Neural crest cell (in vitro differentiated cells): ENCODE measurements around the gene TMEM72. TPM values are rescaled to one million over a fixed set of nuclear protein-coding genes. Genes with fewer than 3 reads are reported as not detected.
A peak's percentile ranks its signal among the peaks of the same experiment; 100 is the strongest.

Experiments
- DNase-seq: peaks from one replicate; pipeline ENCODE4 v3.0.0; 2021; ENCODE audit warnings: low read depth, mixed read lengths, low spot score
- H3K27ac Mint-ChIP-seq: one replicate; pipeline ENCODE4 v1.8.0; 2021; ENCODE audit warnings: mild to moderate bottlenecking, mixed read lengths; ENCODE audit not compliant: unreplicated experiment
- H3K27me3 Mint-ChIP-seq: 2 replicates; pipeline ENCODE4 v1.8.0; 2021; ENCODE audit warnings: low read depth, mild to moderate bottlenecking, mixed read lengths
- H3K36me3 Mint-ChIP-seq: 2 replicates; pipeline ENCODE4 v1.8.0; 2021; ENCODE audit warnings: low read depth, mild to moderate bottlenecking, mixed read lengths
- H3K4me1 Mint-ChIP-seq: 2 replicates; pipeline ENCODE4 v1.8.0; 2021; ENCODE audit warnings: mixed read lengths
- H3K4me3 Mint-ChIP-seq: one replicate; pipeline ENCODE4 v1.8.0; 2021; ENCODE audit warnings: mild to moderate bottlenecking, mixed read lengths
- H3K9me3 Mint-ChIP-seq: 2 replicates; pipeline ENCODE4 v1.8.0; 2021; ENCODE audit warnings: mixed read lengths
- total RNA-seq: library from RNA; stranded (reverse); gene quantifications from 2 replicates; pipeline ENCODE4 v1.2.1, GENCODE V29; 2021
- TF ChIP-seq, protein P1 (sequence below): fragments of 200-600 bp; sonication (generic); conservative IDR thresholded peaks from 2 replicates; pipeline ENCODE4 v1.5.0; 2021; ENCODE audit warnings: antibody characterized with exemption, mild to moderate bottlenecking

Gene TMEM72
- total RNA-seq, 1 donor from 2014 or later: not detected

DNA sequence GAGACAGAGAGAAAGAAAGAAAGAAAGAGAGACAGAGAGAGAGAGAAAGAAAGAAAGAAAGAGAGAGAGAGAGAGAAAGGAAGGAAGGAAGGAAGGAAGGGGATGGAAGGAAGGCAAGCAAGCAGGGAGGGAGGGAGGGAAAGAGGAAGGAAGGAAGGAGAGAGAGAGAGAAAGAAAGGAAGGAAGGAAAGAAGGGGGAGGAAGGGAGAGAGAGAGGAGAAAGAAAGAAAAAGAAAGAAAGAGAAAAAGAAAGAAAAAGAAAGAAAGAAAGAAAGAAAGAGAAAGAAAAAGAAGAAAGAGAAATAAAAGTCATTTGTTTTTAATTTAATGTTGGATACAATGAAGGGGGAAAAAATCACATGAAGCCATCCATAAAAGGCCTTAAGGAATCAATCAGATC is 43.8 kb downstream of the TMEM72 start:
- peak overlapping the region; percentile 50 for H3K4me3 Mint-ChIP-seq
- TF ChIP-seq, protein P1, sequence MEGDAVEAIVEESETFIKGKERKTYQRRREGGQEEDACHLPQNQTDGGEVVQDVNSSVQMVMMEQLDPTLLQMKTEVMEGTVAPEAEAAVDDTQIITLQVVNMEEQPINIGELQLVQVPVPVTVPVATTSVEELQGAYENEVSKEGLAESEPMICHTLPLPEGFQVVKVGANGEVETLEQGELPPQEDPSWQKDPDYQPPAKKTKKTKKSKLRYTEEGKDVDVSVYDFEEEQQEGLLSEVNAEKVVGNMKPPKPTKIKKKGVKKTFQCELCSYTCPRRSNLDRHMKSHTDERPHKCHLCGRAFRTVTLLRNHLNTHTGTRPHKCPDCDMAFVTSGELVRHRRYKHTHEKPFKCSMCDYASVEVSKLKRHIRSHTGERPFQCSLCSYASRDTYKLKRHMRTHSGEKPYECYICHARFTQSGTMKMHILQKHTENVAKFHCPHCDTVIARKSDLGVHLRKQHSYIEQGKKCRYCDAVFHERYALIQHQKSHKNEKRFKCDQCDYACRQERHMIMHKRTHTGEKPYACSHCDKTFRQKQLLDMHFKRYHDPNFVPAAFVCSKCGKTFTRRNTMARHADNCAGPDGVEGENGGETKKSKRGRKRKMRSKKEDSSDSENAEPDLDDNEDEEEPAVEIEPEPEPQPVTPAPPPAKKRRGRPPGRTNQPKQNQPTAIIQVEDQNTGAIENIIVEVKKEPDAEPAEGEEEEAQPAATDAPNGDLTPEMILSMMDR: no peak
- H3K4me1 Mint-ChIP-seq: peaks cover 70% of the 10 kb centered on the region
- no peak overlapping the region for H3K27ac Mint-ChIP-seq
- no peaks in the 10 kb centered on the region for H3K27me3 Mint-ChIP-seq
- H3K9me3 Mint-ChIP-seq: no peaks in the 10 kb centered on the region
- no peak for DNase-seq
- peaks cover 4% of the 10 kb centered on the region for H3K36me3 Mint-ChIP-seq

DNA sequence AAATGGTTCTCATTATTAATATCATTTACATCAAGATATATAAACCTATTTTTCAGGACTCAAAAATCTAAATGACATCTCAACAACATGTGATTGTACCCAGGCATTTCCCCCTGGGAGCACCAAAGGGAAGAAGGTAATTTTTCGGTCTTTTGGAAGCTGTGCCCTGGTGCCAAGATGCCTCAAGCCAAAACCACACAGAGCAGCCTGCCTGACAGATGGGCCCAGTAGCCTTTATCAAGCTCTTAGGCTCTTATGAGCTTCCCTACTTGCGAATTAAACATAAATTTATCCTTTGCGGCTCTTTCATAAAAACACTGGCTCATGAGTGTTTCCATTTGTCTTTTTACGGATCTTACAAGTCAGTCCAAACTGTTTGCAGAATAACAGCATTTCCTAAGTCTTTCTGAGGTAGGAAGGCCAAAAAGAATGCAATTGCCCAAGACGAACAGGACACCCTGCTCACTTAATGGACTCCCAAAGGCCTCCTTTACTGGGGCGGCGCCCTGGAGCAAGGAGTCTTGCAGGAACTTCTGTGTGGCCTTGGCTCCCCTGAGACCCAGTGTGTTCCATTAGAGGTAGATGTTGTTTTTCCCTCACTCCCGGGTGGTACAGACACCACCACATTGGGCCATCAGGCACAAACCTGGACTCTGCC is 44.4 kb downstream of the TMEM72 start:
- H3K4me1 Mint-ChIP-seq: peaks cover 73% of the 10 kb centered on the region
- no peak for DNase-seq
- no peak overlapping the region for H3K27ac Mint-ChIP-seq
- H3K4me3 Mint-ChIP-seq: peak overlapping the region; percentile 66
- H3K36me3 Mint-ChIP-seq: peaks cover 4% of the 10 kb centered on the region
- TF ChIP-seq, protein P1: no peak
- no peaks in the 10 kb centered on the region for H3K27me3 Mint-ChIP-seq
- no peaks in the 10 kb centered on the region for H3K9me3 Mint-ChIP-seq

DNA sequence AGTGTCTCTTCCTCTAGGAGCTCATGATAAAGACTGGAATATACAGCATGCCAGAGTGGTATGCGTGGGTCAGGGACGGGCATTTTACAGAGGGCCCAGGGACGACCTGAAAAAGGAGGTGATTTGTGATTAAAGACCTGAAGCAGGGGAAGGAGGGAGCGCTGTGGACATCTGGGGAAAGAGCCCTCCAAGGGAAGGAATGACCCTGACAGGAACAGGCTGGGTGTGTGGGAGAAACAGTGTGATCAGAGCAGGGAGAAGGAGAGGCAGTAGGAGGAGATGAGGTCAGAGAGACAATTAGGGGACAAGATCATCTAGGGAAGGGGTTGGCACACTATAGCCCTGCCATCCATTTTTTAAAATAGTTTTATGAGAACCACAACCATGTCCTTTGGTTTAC is 45.1 kb downstream of the TMEM72 start:
- Mint-ChIP-seq H3K36me3 (peaks cover 4% of the 10 kb centered on the region), H3K27me3 (no peaks in the 10 kb centered on the region), H3K4me1 (peaks cover 76% of the 10 kb centered on the region), H3K4me3 (peak overlapping the region; percentile 66), H3K27ac (no peak overlapping the region), H3K9me3 (no peaks in the 10 kb centered on the region)
- TF ChIP-seq, protein P1: no peak
- DNase-seq: no peak

DNA sequence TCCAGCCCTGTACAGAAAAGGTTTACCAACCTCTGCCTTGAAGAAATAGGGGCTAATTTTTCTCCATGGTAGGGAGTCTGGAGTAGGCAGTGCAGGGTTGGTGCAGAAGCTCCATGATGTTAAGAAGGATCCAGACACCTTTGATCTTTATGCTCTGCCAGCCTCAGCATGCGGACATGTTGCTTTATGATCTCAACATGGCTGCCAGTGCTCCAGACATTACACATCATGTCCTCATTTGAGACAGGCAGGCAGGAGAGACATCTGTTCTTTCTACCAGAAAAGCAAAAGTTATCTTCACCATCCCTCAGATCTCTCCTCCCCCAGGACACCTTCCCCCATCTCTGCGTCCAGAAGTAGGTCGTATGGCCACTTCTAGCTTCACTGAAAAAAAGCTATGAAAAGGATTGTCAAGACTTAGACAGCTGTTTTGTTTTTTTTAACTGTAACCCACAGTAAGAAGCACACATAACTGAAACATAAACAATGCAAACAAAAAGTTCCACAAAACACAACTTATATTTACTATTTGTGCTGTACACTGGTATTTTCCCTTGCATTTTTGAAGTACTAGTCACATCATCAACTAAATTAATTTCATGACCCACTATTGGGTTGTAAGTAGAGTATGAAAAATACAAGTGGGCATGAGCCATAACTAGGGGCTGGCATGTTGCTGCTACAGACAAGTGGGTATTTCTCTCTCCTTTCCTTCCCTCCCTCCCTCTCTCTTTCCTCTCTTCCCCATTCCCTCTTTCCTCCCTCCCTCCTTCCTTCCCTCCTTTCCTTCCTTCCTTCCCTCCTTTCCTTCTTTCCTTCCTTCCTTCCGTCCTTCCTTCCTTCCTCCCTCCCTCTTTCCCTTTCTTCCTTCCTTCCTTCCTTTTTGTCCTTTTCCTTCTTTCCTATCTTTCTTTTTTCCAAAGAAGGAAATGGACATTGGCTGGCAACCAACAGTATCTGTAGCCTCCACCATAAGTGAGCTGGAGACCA is 45.9 kb downstream of the TMEM72 start:
- H3K27me3 Mint-ChIP-seq: no peaks in the 10 kb centered on the region
- no peak for DNase-seq
- peaks cover 76% of the 10 kb centered on the region for H3K4me1 Mint-ChIP-seq
- H3K4me3 Mint-ChIP-seq: peak overlapping the region; percentile 92
- TF ChIP-seq, protein P1: no peak
- no peaks in the 10 kb centered on the region for H3K9me3 Mint-ChIP-seq
- H3K36me3 Mint-ChIP-seq: peaks cover 4% of the 10 kb centered on the region
- H3K27ac Mint-ChIP-seq: no peak overlapping the region

DNA sequence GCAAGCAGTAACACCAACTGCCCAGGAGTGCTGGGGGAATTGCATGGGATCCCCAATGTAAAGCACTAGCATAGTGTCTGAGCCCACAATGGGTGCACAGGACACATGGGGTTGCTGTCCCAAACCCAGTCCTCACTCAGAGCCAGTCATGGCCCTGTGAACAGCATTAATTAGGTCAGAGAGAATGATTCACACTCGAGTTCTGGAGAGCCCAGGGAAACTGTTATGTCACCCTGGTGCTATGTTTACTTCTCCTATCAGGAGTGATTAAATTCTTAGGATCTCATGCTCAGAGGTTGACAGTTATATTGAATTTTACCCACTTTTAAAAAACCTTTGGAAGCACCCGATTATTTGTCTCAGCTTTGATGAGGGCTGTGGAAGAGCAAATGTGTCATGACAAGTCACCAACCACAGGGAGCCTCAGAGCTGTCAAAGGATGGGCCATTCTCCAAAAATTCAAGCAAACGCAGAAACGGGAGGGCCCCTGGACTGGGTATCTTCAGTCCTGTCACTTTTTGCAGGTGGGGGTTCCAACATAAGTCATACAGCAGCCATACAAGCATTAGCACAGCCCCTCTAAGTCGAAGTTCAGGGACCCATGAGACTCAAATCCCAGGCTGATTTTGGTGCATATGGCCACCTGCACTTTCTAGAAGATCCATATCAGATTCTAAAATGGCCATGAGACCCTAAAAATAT is 47.2 kb downstream of the TMEM72 start:
- H3K4me3 Mint-ChIP-seq: peak overlapping the region; percentile 92
- peaks cover 76% of the 10 kb centered on the region for H3K4me1 Mint-ChIP-seq
- H3K9me3 Mint-ChIP-seq: no peaks in the 10 kb centered on the region
- TF ChIP-seq, protein P1: no peak
- no peaks in the 10 kb centered on the region for H3K27me3 Mint-ChIP-seq
- DNase-seq: no peak
- H3K27ac Mint-ChIP-seq: no peak overlapping the region
- H3K36me3 Mint-ChIP-seq: peaks cover 4% of the 10 kb centered on the region
